HEK293 (cell line): ENCODE measurements around the gene MOK.

Source experiments
- CTCF ChIP-seq: fragments of 450-650 bp; formaldehyde crosslinking; IDR thresholded peaks from 2 replicates; pipeline ENCODE4 v1.5.1; 2016; ENCODE audit warnings: missing biosample characterization, missing genetic modification characterization
- PBX3 ChIP-seq: sonication (generic); formaldehyde crosslinking; IDR thresholded peaks from 2 replicates; pipeline ENCODE4 v1.8.1; 2022; ENCODE audit warnings: mild to moderate bottlenecking, moderate library complexity, missing genetic modification reagents
- YY1 ChIP-seq: fragments of 450-650 bp; formaldehyde crosslinking; IDR thresholded peaks from 2 replicates; pipeline ENCODE4 v1.5.1; 2018; ENCODE audit warnings: missing biosample characterization, missing genetic modification characterization
- ZBTB7A ChIP-seq: fragments of 450-650 bp; formaldehyde crosslinking; IDR thresholded peaks from 2 replicates; pipeline ENCODE4 v1.5.1; 2016; ENCODE audit warnings: low read depth, missing biosample characterization, missing genetic modification characterization
- ZFHX2 ChIP-seq: fragments of 450-650 bp; formaldehyde crosslinking; conservative IDR thresholded peaks from 2 replicates; pipeline ENCODE4 v1.5.1; 2016; ENCODE audit warnings: missing biosample characterization, missing genetic modification characterization
- ZFP69B ChIP-seq: fragments of 450-650 bp; formaldehyde crosslinking; IDR thresholded peaks from 2 replicates; pipeline ENCODE4 v1.5.1; 2016; ENCODE audit warnings: missing biosample characterization, missing genetic modification characterization
- ZNF121 ChIP-seq: fragments of 450-650 bp; formaldehyde crosslinking; IDR thresholded peaks from 2 replicates; pipeline ENCODE4 v1.5.1; 2016; ENCODE audit warnings: missing biosample characterization, missing genetic modification characterization
- ZNF174 ChIP-seq: fragments of 450-650 bp; formaldehyde crosslinking; IDR thresholded peaks from 2 replicates; pipeline ENCODE4 v1.5.0; 2017; ENCODE audit warnings: missing biosample characterization, mild to moderate bottlenecking, missing genetic modification characterization
- ZNF677 ChIP-seq: fragments of 450-650 bp; IDR thresholded peaks from 2 replicates; pipeline ENCODE4 v1.5.0; 2018; ENCODE audit warnings: missing biosample characterization, mild to moderate bottlenecking, missing genetic modification characterization, moderate library complexity

DNA sequence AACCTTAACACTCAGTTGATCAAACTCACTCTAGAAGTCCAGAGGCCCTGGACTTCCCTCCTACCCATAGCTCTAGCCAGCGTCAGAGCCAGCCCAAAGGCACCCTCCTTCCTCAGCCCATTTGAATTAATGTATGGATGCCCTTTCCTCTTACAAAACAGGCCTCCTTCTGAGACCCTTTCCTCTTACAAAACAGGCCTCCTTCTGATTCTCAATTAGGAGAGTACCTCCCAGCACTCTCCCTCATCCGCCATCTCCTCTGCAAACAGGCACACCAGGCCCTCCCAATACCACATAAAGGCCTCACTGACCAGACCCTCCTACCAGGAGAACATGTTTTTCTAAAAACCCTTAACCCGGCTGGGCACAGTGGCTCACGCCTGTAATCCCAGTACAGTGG is 65.7 kb downstream of the MOK start:
- no peak for TF ChIP-seq ZFHX2 (tag by site-specific recombination)
- no peak for TF ChIP-seq ZFP69B (tag by site-specific recombination)
- no peak for TF ChIP-seq YY1 (tag by site-specific recombination)
- no peak for TF ChIP-seq ZBTB7A (tag by site-specific recombination)
- no peak for TF ChIP-seq CTCF (tag by site-specific recombination)
- no peak for TF ChIP-seq PBX3 (CRISPR knock-in tag)
- no peak for TF ChIP-seq ZNF174 (tag by site-specific recombination)
- TF ChIP-seq ZNF121 (tag by site-specific recombination), result no peak
- no peak for TF ChIP-seq ZNF677
